ENCODE results near the gene CTRB1. TPM values are rescaled to one million over a fixed set of nuclear protein-coding genes. Genes with fewer than 3 reads are reported as not detected.

Gene CTRB1
- total and polyA plus RNA-seq, 2 of the 13 experiments (the other 11 are each of a cell fraction or from before 2014, with no cell fraction given): not detected

DNA sequence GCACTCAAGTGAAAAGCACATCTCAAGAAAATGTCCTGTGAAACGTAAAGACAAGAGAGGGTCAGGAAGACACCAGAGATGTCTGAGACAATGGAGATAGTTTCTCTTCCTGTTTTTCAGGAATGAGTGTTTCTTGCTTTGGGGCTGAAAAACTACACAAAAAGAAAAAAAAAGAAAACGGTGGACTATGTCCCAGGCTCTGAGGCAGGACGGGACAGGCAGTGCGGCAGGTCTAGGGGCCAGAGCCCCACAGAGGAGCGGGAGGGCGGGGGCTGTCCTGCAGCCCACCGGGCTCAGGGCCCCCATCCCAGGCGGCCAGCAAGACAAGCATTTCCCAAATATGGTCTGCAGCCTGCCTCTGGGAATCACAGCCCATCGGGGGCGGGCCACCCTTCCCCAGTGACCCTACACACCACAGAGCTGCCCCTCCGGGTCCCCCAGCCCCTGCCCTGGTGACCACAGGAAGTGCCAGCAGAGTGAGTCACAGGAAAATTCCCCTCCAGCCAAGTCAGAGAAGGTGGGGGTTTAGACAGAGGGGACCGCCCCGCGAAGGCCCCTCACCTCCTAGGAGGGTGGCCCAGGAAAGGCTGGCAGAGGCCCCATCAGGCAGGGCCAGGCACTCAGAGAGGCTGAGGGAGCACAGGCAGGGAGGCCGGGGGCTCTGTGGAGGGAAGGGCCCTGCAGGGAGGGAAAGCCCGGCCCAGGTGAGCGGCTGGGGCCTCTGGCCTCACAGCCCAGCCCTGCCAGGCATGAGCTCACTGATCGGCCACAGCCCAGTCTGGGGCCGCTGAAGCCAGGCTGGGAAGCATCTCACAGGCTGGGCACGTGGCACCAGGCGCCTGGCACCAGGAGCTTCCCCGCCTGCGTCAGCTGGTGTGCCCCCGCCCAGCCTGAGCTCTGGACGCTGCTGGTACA is 26.3 kb downstream of the CTRB1 start (continued):
- TF ChIP-seq ZNF138 (CRISPR knock-in tag; IDR thresholded peaks at IDR 0.05; ENCODE audit: low read depth) (peak; percentile 3; the same call in 1 of the 2 replicates), RFXANK (CRISPR knock-in tag; IDR thresholded peaks at IDR 0.05) (0 out of 2 replicates have a peak, but pooled peaks have one; percentile 43), MTF1 (CRISPR knock-in tag; IDR thresholded peaks at IDR 0.05) (no peak; the same call in 1 of the 2 replicates), ZNF350 (CRISPR knock-in tag; IDR thresholded peaks at IDR 0.05; ENCODE audit: borderline replicate concordance, low read depth) (peak; percentile 99; the same call in 1 of the 2 replicates), ZNF558 (CRISPR knock-in tag; IDR thresholded peaks at IDR 0.05; ENCODE audit: borderline replicate concordance) (peak; percentile 66; the same call in 1 of the 2 replicates), NFATC3 (CRISPR knock-in tag; IDR thresholded peaks at IDR 0.05) (peak; percentile 88; the same call in 1 of the 2 replicates), ZNF652 (CRISPR knock-in tag; IDR thresholded peaks at IDR 0.05; ENCODE audit: borderline replicate concordance, low read depth) (peak; percentile 44; the same call in 1 of the 2 replicates), HDAC1 (CRISPR knock-in tag; IDR thresholded peaks at IDR 0.05) (peak; percentile 99), BORCS8-MEF2B (CRISPR knock-in tag; IDR thresholded peaks at IDR 0.05) (no peak; the same call in 1 of the 2 replicates), ZNF501 (CRISPR knock-in tag; IDR thresholded peaks at IDR 0.05) (peak; percentile 86; the same call in 1 of the 2 replicates), ZBTB7A (CRISPR knock-in tag; IDR thresholded peaks at IDR 0.05) (peak; percentile 99), GATAD2A (CRISPR knock-in tag; IDR thresholded peaks at IDR 0.05) (peak; percentile 97), ZNF3 (CRISPR knock-in tag; IDR thresholded peaks at IDR 0.05) (no peak), RBM22 (optimal IDR thresholded peaks at IDR 0.05; ENCODE audit: low read length) (peak; percentile 94)
- TF ChIP-seq, protein P1, sequence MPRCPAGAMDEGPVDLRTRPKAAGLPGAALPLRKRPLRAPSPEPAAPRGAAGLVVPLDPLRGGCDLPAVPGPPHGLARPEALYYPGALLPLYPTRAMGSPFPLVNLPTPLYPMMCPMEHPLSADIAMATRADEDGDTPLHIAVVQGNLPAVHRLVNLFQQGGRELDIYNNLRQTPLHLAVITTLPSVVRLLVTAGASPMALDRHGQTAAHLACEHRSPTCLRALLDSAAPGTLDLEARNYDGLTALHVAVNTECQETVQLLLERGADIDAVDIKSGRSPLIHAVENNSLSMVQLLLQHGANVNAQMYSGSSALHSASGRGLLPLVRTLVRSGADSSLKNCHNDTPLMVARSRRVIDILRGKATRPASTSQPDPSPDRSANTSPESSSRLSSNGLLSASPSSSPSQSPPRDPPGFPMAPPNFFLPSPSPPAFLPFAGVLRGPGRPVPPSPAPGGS (CRISPR knock-in tag; IDR thresholded peaks at IDR 0.05): peak; percentile 91
- TF ChIP-seq, protein P2, sequence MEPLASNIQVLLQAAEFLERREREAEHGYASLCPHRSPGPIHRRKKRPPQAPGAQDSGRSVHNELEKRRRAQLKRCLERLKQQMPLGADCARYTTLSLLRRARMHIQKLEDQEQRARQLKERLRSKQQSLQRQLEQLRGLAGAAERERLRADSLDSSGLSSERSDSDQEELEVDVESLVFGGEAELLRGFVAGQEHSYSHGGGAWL (CRISPR knock-in tag; IDR thresholded peaks at IDR 0.05): peak; percentile 90
- TF ChIP-seq, protein P3, sequence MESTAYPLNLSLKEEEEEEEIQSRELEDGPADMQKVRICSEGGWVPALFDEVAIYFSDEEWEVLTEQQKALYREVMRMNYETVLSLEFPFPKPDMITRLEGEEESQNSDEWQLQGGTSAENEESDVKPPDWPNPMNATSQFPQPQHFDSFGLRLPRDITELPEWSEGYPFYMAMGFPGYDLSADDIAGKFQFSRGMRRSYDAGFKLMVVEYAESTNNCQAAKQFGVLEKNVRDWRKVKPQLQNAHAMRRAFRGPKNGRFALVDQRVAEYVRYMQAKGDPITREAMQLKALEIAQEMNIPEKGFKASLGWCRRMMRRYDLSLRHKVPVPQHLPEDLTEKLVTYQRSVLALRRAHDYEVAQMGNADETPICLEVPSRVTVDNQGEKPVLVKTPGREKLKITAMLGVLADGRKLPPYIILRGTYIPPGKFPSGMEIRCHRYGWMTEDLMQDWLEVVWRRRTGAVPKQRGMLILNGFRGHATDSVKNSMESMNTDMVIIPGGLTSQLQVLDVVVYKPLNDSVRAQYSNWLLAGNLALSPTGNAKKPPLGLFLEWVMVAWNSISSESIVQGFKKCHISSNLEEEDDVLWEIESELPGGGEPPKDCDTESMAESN (CRISPR knock-in tag; conservative IDR thresholded peaks at IDR 0.05): no peak; the same call in none of the 2 replicates
- TF ChIP-seq, protein P4, sequence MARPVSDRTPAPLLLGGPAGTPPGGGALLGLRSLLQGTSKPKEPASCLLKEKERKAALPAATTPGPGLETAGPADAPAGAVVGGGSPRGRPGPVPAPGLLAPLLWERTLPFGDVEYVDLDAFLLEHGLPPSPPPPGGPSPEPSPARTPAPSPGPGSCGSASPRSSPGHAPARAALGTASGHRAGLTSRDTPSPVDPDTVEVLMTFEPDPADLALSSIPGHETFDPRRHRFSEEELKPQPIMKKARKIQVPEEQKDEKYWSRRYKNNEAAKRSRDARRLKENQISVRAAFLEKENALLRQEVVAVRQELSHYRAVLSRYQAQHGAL (CRISPR knock-in tag; IDR thresholded peaks at IDR 0.05; ENCODE audit: not compliant biosample characterization): peak; percentile 30
- TF ChIP-seq, protein P5, sequence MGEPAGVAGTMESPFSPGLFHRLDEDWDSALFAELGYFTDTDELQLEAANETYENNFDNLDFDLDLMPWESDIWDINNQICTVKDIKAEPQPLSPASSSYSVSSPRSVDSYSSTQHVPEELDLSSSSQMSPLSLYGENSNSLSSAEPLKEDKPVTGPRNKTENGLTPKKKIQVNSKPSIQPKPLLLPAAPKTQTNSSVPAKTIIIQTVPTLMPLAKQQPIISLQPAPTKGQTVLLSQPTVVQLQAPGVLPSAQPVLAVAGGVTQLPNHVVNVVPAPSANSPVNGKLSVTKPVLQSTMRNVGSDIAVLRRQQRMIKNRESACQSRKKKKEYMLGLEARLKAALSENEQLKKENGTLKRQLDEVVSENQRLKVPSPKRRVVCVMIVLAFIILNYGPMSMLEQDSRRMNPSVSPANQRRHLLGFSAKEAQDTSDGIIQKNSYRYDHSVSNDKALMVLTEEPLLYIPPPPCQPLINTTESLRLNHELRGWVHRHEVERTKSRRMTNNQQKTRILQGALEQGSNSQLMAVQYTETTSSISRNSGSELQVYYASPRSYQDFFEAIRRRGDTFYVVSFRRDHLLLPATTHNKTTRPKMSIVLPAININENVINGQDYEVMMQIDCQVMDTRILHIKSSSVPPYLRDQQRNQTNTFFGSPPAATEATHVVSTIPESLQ (CRISPR knock-in tag; conservative IDR thresholded peaks at IDR 0.05): peak; percentile 64; the same call in 1 of the 2 replicates
